ENCODE measurements around the gene MACROD2.

DNA sequence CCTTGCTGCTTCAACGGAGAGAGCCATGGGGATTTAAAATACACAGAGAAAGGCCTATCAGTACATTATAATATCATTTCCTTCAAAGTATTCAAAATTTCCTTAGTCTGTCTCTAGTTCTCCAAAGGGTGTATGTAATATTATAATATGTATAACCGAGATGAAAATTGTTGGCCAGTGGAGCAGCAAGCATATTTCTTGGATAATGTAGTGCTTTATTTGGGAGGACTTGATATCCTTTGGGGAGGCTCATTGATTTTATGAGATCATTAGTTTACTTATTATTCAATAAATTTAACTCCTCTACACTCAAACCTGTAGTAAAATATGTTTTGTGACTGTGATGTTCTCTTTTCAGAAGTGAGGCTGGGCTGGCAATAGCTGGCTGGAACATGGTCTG is 1145.0 kb downstream of the MACROD2 start:
- no peak for TF ChIP-seq CSDC2 (CRISPR knock-in tag; IDR thresholded peaks at IDR 0.05)
- TF ChIP-seq, protein P1, sequence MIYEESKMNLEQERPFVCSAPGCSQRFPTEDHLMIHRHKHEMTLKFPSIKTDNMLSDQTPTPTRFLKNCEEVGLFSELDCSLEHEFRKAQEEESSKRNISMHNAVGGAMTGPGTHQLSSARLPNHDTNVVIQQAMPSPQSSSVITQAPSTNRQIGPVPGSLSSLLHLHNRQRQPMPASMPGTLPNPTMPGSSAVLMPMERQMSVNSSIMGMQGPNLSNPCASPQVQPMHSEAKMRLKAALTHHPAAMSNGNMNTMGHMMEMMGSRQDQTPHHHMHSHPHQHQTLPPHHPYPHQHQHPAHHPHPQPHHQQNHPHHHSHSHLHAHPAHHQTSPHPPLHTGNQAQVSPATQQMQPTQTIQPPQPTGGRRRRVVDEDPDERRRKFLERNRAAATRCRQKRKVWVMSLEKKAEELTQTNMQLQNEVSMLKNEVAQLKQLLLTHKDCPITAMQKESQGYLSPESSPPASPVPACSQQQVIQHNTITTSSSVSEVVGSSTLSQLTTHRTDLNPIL (CRISPR knock-in tag; IDR thresholded peaks at IDR 0.05; ENCODE audit: low read depth), result no peak
- no peak for TF ChIP-seq GLIS3 (CRISPR knock-in tag; IDR thresholded peaks at IDR 0.05)
- no peak for TF ChIP-seq ZNF8 (CRISPR knock-in tag; IDR thresholded peaks at IDR 0.05)
- no peak for TF ChIP-seq ZFP30 (CRISPR knock-in tag; IDR thresholded peaks at IDR 0.05)
- TF ChIP-seq, protein P2, sequence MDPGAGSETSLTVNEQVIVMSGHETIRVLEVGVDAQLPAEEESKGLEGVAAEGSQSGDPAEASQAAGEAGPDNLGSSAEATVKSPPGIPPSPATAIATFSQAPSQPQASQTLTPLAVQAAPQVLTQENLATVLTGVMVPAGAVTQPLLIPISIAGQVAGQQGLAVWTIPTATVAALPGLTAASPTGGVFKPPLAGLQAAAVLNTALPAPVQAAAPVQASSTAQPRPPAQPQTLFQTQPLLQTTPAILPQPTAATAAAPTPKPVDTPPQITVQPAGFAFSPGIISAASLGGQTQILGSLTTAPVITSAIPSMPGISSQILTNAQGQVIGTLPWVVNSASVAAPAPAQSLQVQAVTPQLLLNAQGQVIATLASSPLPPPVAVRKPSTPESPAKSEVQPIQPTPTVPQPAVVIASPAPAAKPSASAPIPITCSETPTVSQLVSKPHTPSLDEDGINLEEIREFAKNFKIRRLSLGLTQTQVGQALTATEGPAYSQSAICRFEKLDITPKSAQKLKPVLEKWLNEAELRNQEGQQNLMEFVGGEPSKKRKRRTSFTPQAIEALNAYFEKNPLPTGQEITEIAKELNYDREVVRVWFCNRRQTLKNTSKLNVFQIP (CRISPR knock-in tag; IDR thresholded peaks at IDR 0.05; ENCODE audit: borderline replicate concordance, low read depth), result no peak
- no peak for TF ChIP-seq RARB (CRISPR knock-in tag; IDR thresholded peaks at IDR 0.05)
- TF ChIP-seq ARNTL (CRISPR knock-in tag; IDR thresholded peaks at IDR 0.05; ENCODE audit: borderline replicate concordance, low read depth), result no peak
- no peak for TF ChIP-seq TCF4 (CRISPR knock-in tag; IDR thresholded peaks at IDR 0.05; ENCODE audit: borderline replicate concordance)
